Fibroblast of lung (primary cell): ENCODE results near the gene ZSWIM4. TPM values are rescaled to one million over a fixed set of nuclear protein-coding genes. Genes with fewer than 3 reads are reported as not detected.

Experiments
- DNase-seq, 2 donors: peaks; one replicate each; pipeline versions ENCODE4 v3.0.0 to v3.0.0-alpha.2; 2010; ENCODE audit warnings: low read depth in 2 of 2
- H2AFZ ChIP-seq: 2 replicates; pipeline ENCODE4 v1.5.1; 2012; ENCODE audit warnings: low read length, control low read depth, inconsistent platforms
- H3K27ac ChIP-seq: 2 replicates; pipeline ENCODE4 v1.5.1; 2011; ENCODE audit warnings: low read length, control low read depth; ENCODE audit not compliant: insufficient read depth
- H3K27me3 ChIP-seq: 2 replicates; pipeline ENCODE4 v1.5.1; 2011; ENCODE audit warnings: mild to moderate bottlenecking, low read length; ENCODE audit not compliant: control insufficient read depth, insufficient read depth
- H3K36me3 ChIP-seq: 2 replicates; pipeline ENCODE4 v1.5.1; 2011; ENCODE audit warnings: low read length; ENCODE audit not compliant: control insufficient read depth, insufficient read depth
- H3K4me1 ChIP-seq: 2 replicates; pipeline ENCODE4 v1.5.1; 2011; ENCODE audit warnings: low read length; ENCODE audit not compliant: control insufficient read depth, insufficient read depth; ENCODE audit errors: extremely low read depth
- H3K4me2 ChIP-seq: 2 replicates; pipeline ENCODE4 v1.5.1; 2011; ENCODE audit warnings: low read length, control low read depth; ENCODE audit not compliant: insufficient read depth; ENCODE audit errors: extremely low read depth
- H3K4me3 ChIP-seq, 4 experiments: fragments of 200-600 bp in 1 of 4; sonication (generic) in 1 of 4; replicated peaks in 1 of 4; 2 replicates each; pipeline ENCODE4 v1.5.1; 2011 to 2016; ENCODE audit warnings: low read length in 4 of 4, low read depth in 3 of 4, mild to moderate bottlenecking in 3 of 4, control low read depth in 2 of 4, inconsistent platforms in 1 of 4, mixed read lengths in 1 of 4; ENCODE audit not compliant: insufficient read depth in 1 of 4; ENCODE audit errors: control extremely low read depth in 1 of 4
- H3K79me2 ChIP-seq: 2 replicates; pipeline ENCODE4 v1.5.1; 2012; ENCODE audit warnings: mild to moderate bottlenecking, low read length, inconsistent platforms; ENCODE audit not compliant: control insufficient read depth, insufficient read depth
- H3K9ac ChIP-seq: 2 replicates; pipeline ENCODE4 v1.5.1; 2011; ENCODE audit warnings: mild to moderate bottlenecking, low read length, control low read depth; ENCODE audit not compliant: insufficient read depth
- H3K9me3 ChIP-seq: 2 replicates; pipeline ENCODE4 v1.5.1; 2012; ENCODE audit warnings: low read depth, low read length; ENCODE audit not compliant: control insufficient read depth, insufficient read depth
- H4K20me1 ChIP-seq: 2 replicates; pipeline ENCODE4 v1.5.1; 2011; ENCODE audit warnings: low read length; ENCODE audit not compliant: control insufficient read depth, insufficient read depth; ENCODE audit errors: extremely low read depth
- CTCF ChIP-seq, 2 donors: IDR thresholded peaks in 1 of 2; conservative IDR thresholded peaks in 1 of 2; 1 replicate in 1 of 2; 2 replicates in 1 of 2; pipeline ENCODE4 v1.5.1; 2011 to 2012; ENCODE audit warnings: low read length in 2 of 2, control low read depth in 1 of 2, inconsistent platforms in 1 of 2, low read depth in 1 of 2, mild to moderate bottlenecking in 1 of 2
- EZH2 ChIP-seq: IDR thresholded peaks from 2 replicates; pipeline ENCODE4 v1.5.1; 2012; ENCODE audit warnings: low read length, control low read depth, mild to moderate bottlenecking; ENCODE audit errors: missing control alignments
- polyA plus RNA-seq, 2 donors: library from polyadenylated mRNA; depleted of rRNA in 1 of 2; stranded (reverse) in 1 of 2; unstranded in 1 of 2; fragments of >200 nt; gene quantifications; 2 replicates each; pipeline ENCODE4 v1.2.1, GENCODE V29; 2011 to 2012; ENCODE audit warnings: missing spikeins in 1 of 2
- total RNA-seq: library from RNA; depleted of rRNA; stranded (reverse); fragments of >200 nt; gene quantifications from 2 replicates; pipeline ENCODE4 v1.2.1, GENCODE V29; 2014

Gene ZSWIM4
- total and polyA plus RNA-seq, 2 donors (not counting 1 experiment from before 2014, with no cell fraction given): 1.6 to 5.6 TPM

- TF ChIP-seq CTCF (conservative IDR thresholded peaks at IDR 0.05 in 1 of 2, IDR thresholded peaks at IDR 0.05 in 1 of 2; ENCODE audit: low read depth in 1 of 2, low read length in 2 of 2) (no peak), EZH2 (no peak)
- Histone ChIP-seq H3K4me3 (no peak overlapping the region), H4K20me1 (no peaks in the 10 kb centered on the region), H3K27ac (no peak overlapping the region), H2AFZ (no peak overlapping the region), H3K9me3 (no peaks in the 10 kb centered on the region), H3K4me2 (no peak overlapping the region), H3K27me3 (no peaks in the 10 kb centered on the region), H3K9ac (no peak overlapping the region), H3K4me1 (peaks cover 14% of the 10 kb centered on the region), H3K79me2 (no peaks in the 10 kb centered on the region), H3K36me3 (no peaks in the 10 kb centered on the region)
- no peak for DNase-seq
These were observed 82.1 kb downstream of the ZSWIM4 start for GRCh38 chr19:13877303-13877702.

- no peaks in the 10 kb centered on the region for H3K27me3 ChIP-seq
- peak overlapping the region; percentile 34 for H2AFZ ChIP-seq
- no peaks in the 10 kb centered on the region for H3K79me2 ChIP-seq
- peak overlapping the region; percentile 74 for H3K27ac ChIP-seq
- H3K4me2 ChIP-seq: peak overlapping the region; percentile 56
- no peaks in the 10 kb centered on the region for H3K36me3 ChIP-seq
- H3K4me1 ChIP-seq: peaks cover 14% of the 10 kb centered on the region
- peak; percentile 89 to 93 for DNase-seq
- TF ChIP-seq CTCF (conservative IDR thresholded peaks at IDR 0.05 in 1 of 2, IDR thresholded peaks at IDR 0.05 in 1 of 2; ENCODE audit: low read depth in 1 of 2, low read length in 2 of 2): peak; percentile 88 to 93
- TF ChIP-seq EZH2: no peak
- H4K20me1 ChIP-seq: no peaks in the 10 kb centered on the region
- H3K4me3 ChIP-seq: peak overlapping the region in 1 of 4 experiments; percentile 27
- no peaks in the 10 kb centered on the region for H3K9me3 ChIP-seq
- no peak overlapping the region for H3K9ac ChIP-seq
These were observed 85.1 kb downstream of the ZSWIM4 start for GRCh38 chr19:13880059-13881043.

- Histone ChIP-seq H3K79me2 (no peaks in the 10 kb centered on the region), H3K9me3 (no peaks in the 10 kb centered on the region), H3K4me2 (peak overlapping the region; percentile 17), H3K36me3 (no peaks in the 10 kb centered on the region), H3K4me1 (peaks cover 14% of the 10 kb centered on the region), H3K9ac (no peak overlapping the region), H3K27ac (no peak overlapping the region), H3K27me3 (peaks cover 2% of the 10 kb centered on the region), H3K4me3 (no peak overlapping the region), H4K20me1 (no peaks in the 10 kb centered on the region), H2AFZ (peak overlapping the region; percentile 14)
- TF ChIP-seq EZH2 (no peak), CTCF (conservative IDR thresholded peaks at IDR 0.05 in 1 of 2, IDR thresholded peaks at IDR 0.05 in 1 of 2; ENCODE audit: low read depth in 1 of 2, low read length in 2 of 2) (no peak)
- DNase-seq: peak in 1 of 2 donors; percentile 72
These were observed 86.0 kb downstream of the ZSWIM4 start for GRCh38 chr19:13881251-13881691.
